ENCODE measurements around the gene DNAAF1. TPM values are rescaled to one million over a fixed set of nuclear protein-coding genes. Genes with fewer than 3 reads are reported as not detected.
"Not testable (repeated sequence)": the region's sequence is repeated elsewhere in the genome, so short reads cannot be mapped to it uniquely, and the experiment has no call there.

The DNAAF1 gene
- total RNA-seq, 1 donor from 2014 or later, result 0.18 TPM

GRCh38 chr16:84212631-84213030, 67.5 kb downstream of the DNAAF1 start:
- Mint-ChIP-seq H3K4me3 (ENCODE audit: unreplicated experiment) (no peak overlapping the region), H3K4me1 (ENCODE audit: unreplicated experiment) (no peaks in the 10 kb centered on the region), H3K27me3 (ENCODE audit: unreplicated experiment) (peaks cover 1% of the 10 kb centered on the region), H3K27ac (ENCODE audit: unreplicated experiment) (no peak overlapping the region), H3K9me3 (ENCODE audit: unreplicated experiment) (no peaks in the 10 kb centered on the region), H3K36me3 (ENCODE audit: low read depth, unreplicated experiment) (no peaks in the 10 kb centered on the region)
- no peak for TF ChIP-seq CTCF (IDR thresholded peaks at IDR 0.05; ENCODE audit: unreplicated experiment)
- DNase-seq (ENCODE audit: low spot score), result no peak

- Mint-ChIP-seq H3K9me3 (ENCODE audit: unreplicated experiment) (no peaks in the 10 kb centered on the region), H3K36me3 (ENCODE audit: low read depth, unreplicated experiment) (no peaks in the 10 kb centered on the region), H3K4me1 (ENCODE audit: unreplicated experiment) (no peaks in the 10 kb centered on the region), H3K27ac (ENCODE audit: unreplicated experiment) (no peak overlapping the region), H3K4me3 (ENCODE audit: unreplicated experiment) (no peak overlapping the region), H3K27me3 (ENCODE audit: unreplicated experiment) (peaks cover 1% of the 10 kb centered on the region)
- no peak for DNase-seq (ENCODE audit: low spot score)
- TF ChIP-seq CTCF (IDR thresholded peaks at IDR 0.05; ENCODE audit: unreplicated experiment), result no peak
Measured at GRCh38 chr16:84214451-84215066, 69.5 kb downstream of the DNAAF1 start.

- H3K27ac Mint-ChIP-seq (ENCODE audit: unreplicated experiment), result no peak overlapping the region
- H3K4me3 Mint-ChIP-seq (ENCODE audit: unreplicated experiment), result no peak overlapping the region
- H3K36me3 Mint-ChIP-seq (ENCODE audit: low read depth, unreplicated experiment), result no peaks in the 10 kb centered on the region
- no peaks in the 10 kb centered on the region for H3K9me3 Mint-ChIP-seq (ENCODE audit: unreplicated experiment)
- H3K27me3 Mint-ChIP-seq (ENCODE audit: unreplicated experiment), result peaks cover 1% of the 10 kb centered on the region
- no peak for DNase-seq (ENCODE audit: low spot score)
- H3K4me1 Mint-ChIP-seq (ENCODE audit: unreplicated experiment), result no peaks in the 10 kb centered on the region
- no peak for TF ChIP-seq CTCF (IDR thresholded peaks at IDR 0.05; ENCODE audit: unreplicated experiment)
Measured at GRCh38 chr16:84215531-84215930, 70.4 kb downstream of the DNAAF1 start.

- H3K4me3 Mint-ChIP-seq (ENCODE audit: unreplicated experiment); DNase-seq (ENCODE audit: low spot score); H3K9me3 Mint-ChIP-seq (ENCODE audit: unreplicated experiment); H3K36me3 Mint-ChIP-seq (ENCODE audit: low read depth, unreplicated experiment); H3K4me1 Mint-ChIP-seq (ENCODE audit: unreplicated experiment); H3K27me3 Mint-ChIP-seq (ENCODE audit: unreplicated experiment); H3K27ac Mint-ChIP-seq (ENCODE audit: unreplicated experiment): not testable (repeated sequence)
Measured at GRCh38 chr16:84216144-84216543, 71.0 kb downstream of the DNAAF1 start.

GRCh38 chr16:84218176-84218823, 73.2 kb downstream of the DNAAF1 start:
- no peak overlapping the region for H3K4me3 Mint-ChIP-seq (ENCODE audit: unreplicated experiment)
- no peak for TF ChIP-seq CTCF (IDR thresholded peaks at IDR 0.05; ENCODE audit: unreplicated experiment)
- H3K27me3 Mint-ChIP-seq (ENCODE audit: unreplicated experiment), result peaks cover 5% of the 10 kb centered on the region
- no peak overlapping the region for H3K27ac Mint-ChIP-seq (ENCODE audit: unreplicated experiment)
- H3K9me3 Mint-ChIP-seq (ENCODE audit: unreplicated experiment), result no peaks in the 10 kb centered on the region
- H3K4me1 Mint-ChIP-seq (ENCODE audit: unreplicated experiment), result no peaks in the 10 kb centered on the region
- no peaks in the 10 kb centered on the region for H3K36me3 Mint-ChIP-seq (ENCODE audit: low read depth, unreplicated experiment)
- DNase-seq (ENCODE audit: low spot score), result no peak

All from endothelial cell (in vitro differentiated cells).